Measurements from ENCODE around the gene ARAF.

GRCh38 chrX:47518144-47518543 lies 42.9 kb upstream of the ARAF start:
- TF ChIP-seq E2F1 (CRISPR knock-in tag; IDR thresholded peaks at IDR 0.05) (no peak), REST (IDR thresholded peaks at IDR 0.05; ENCODE audit: borderline replicate concordance in 1 of 2, low read depth in 1 of 2, low read length in 2 of 2) (no peak), POLR2A (IDR thresholded peaks at IDR 0.05; ENCODE audit: insufficient read depth in 1 of 2, low read depth in 2 of 2, low read length in 2 of 2) (no peak), PRDM10 (CRISPR knock-in tag; IDR thresholded peaks at IDR 0.05; ENCODE audit: low read depth) (no peak), ELF1 (CRISPR knock-in tag; IDR thresholded peaks at IDR 0.05) (no peak), ZFP90 (CRISPR knock-in tag; IDR thresholded peaks at IDR 0.05; ENCODE audit: borderline replicate concordance) (no peak), MZF1 (CRISPR knock-in tag; IDR thresholded peaks at IDR 0.05; ENCODE audit: borderline replicate concordance) (no peak), ZNF468 (CRISPR knock-in tag; IDR thresholded peaks at IDR 0.05) (no peak)
